GM18526 (cell line): ENCODE data around the gene FTMT.

Experiments used
- POLR2A ChIP-seq: IDR thresholded peaks from 3 replicates; pipeline ENCODE4 v1.6.1; 2011; ENCODE audit not compliant: insufficient read length; ENCODE audit errors: extremely low read depth

Gene FTMT

GRCh38 chr5:121851643-121852574, at the start of gene FTMT:
TSS of gene FTMT (plus strand) at chr5:121851882. CDS start at chr5:121851964, 82 bp downstream.
- TF ChIP-seq POLR2A, result no peak

- no peak for TF ChIP-seq POLR2A
Observed at GRCh38 chr5:121805911-121806310, 45.8 kb upstream of the FTMT start.

- TF ChIP-seq POLR2A, result no peak
Observed at GRCh38 chr5:121816164-121816563, 35.5 kb upstream of the FTMT start.

DNA sequence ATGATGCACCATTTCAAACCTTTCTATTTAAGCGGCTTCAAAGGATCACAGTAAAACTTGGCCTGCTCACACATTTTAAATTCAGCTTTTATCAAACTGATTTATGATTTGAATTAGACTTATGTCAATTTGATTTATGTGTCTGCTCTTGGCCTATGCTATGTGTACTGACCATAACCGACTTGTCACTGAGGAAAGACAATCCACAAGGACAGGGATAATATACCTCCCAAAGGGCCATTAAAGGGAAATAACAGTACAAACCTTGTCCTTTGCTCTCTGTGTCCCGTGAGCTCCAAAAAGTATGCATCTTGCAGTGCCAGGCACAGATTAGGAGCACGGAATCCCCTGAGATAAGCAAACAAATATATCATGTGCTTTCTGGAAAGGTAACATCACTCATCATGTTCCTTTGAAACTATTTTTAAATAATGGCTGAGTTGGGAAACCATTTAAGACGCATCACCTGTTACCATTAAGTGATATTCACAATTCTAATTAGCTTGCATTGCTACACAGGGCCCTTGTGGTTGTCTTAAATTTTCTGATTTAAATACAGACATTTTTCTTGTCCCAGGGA, 31.9 kb upstream of the FTMT start:
- no peak for TF ChIP-seq POLR2A

GRCh38 chr5:121833617-121834016, 18.1 kb upstream of the FTMT start:
- TF ChIP-seq POLR2A, result no peak

DNA sequence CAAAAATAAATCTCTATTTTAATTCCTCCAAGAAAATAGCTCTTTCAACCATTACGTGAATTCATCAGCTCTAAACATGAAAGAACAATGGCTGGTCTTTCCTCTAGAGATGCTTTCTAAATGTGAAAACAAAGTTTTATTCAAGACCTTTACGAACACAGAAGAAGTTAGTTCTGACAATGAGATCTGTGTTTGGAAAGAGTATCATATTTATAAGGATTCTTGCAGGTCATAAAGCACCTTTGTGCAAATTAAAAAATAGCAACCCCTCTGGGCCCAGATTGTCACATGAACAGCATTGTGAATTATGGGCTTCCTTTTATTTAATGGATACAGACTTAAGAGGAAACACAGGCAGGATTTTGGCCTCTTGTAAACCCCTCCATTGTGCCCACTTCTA, 17.7 kb upstream of the FTMT start:
- no peak for TF ChIP-seq POLR2A

GRCh38 chr5:121841892-121842291, 9.8 kb upstream of the FTMT start:
- TF ChIP-seq POLR2A, result no peak

GRCh38 chr5:121850272-121850671, 1.4 kb upstream of the FTMT start:
- no peak for TF ChIP-seq POLR2A

GRCh38 chr5:121853850-121854249, 2.2 kb downstream of the FTMT start:
- TF ChIP-seq POLR2A, result no peak

GRCh38 chr5:121862801-121863200, 11.1 kb downstream of the FTMT start:
- no peak for TF ChIP-seq POLR2A

DNA sequence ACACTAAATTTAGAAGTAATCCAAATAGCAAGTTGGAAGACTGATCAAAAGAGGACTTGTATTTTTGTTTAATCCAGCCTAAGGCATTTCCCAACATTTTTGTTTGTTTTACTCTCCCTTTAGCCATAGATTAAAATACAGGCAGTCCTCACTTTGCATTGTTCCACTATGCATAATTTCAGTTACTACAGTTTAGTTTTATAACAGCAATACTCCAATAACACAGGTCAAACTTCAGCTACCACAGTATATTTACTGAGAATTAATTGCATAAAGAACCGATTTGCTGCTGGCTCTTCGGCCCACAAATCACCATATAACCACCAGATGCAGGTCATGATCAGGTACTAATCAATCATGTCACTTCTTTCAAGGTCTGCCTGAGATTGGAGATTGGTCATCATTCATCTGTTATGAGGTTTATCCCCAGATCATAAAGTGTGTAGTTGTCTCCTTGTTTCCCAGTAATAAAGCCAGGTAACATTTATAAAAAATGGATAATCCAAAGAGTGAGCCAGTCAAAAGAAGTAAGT, 12.1 kb downstream of the FTMT start:
- TF ChIP-seq POLR2A, result no peak

DNA sequence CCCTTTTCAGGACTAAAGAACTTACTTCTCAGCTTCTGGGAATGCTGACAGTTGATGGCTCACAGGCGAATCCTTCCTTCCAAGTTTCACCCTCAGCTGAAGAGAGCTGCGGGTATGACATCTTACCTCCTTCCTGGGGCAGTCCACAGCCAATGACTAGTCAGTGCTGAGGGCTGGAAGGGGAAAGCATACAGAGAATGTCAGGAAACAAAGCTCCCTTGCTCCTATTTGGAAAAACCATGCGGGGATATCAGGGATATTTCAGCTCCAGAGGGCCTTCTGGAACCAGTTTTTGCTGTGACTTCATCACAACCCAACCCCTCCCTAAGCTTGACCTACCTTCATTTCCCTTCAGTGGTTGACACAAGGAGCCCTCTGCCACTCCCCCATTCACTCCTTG, 15.7 kb downstream of the FTMT start:
- no peak for TF ChIP-seq POLR2A

DNA sequence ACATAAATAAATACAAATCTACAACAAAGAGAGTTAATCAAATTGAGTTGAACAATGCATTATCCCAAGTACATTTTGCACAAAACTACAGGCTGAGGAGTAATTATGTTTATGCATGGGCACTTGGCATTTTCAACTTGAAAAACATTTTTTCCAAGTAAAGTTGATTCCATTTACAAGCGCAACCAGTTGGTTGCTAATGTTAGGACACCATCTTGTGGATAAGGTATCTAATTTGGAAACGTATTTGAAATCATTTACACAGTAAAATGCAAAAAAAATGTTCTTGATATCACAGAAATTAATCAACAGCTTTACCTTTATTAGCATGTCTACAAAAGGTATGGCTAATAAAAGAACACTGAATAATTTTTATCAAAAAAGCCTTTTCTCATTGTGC, 18.8 kb downstream of the FTMT start:
- no peak for TF ChIP-seq POLR2A

DNA sequence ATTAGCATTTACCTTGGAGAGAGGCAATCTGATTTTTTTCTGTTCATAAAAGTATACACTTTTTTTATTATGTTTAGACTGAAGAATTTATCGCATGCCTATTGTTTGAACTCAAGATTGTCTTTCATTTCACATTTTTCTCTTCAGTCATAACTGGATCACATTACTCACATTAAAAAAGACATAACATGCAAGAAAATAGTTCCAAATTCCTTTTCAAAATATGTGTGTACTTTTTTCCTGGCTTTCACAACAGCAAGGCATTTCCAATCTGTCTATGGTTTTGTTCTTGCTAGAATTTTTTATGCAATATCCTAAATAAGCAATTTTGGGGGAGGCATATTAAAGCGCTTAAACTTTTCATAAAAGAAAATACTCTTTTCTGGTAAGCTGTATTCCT, 21.2 kb downstream of the FTMT start:
- TF ChIP-seq POLR2A, result no peak

DNA sequence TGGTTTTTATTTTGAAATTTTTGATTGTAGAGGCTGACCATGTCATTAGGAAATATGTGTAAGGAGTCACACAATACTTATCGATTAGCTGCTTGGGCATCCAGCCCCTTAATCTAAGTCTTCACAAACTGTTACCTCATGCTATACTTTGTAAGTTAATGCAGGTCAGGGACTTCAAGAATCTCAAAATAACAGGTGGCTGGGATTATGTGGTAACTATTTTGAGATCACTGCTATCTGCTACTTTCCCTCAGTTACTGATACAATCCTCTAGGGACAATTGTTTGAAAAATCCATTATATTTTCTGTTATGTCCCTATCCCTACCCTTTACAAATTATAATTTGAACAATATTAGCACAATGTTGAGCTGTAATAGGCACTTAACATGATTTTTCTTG, 21.7 kb downstream of the FTMT start:
- TF ChIP-seq POLR2A, result no peak

DNA sequence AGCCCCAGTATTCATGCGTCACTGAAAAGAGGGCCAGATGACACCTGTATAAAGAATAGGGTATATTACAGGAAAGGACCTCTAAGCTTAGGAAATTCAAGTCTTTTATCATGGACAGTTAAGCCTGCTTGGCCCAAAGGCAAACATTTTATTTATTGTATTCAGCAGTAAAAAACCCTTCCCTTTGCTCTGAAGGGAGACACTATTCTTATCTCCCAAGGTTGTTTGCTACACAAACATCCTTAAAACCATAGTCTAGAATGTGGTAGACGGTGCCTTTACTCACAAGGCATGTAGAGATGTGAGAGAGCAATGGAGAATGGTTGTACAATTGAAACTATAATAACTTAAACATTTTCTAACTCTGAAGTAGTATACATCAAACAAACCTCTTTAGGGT, 33.9 kb downstream of the FTMT start:
- TF ChIP-seq POLR2A, result no peak
